Neural cell (in vitro differentiated cells): Measurements from ENCODE around the gene SLC7A14. TPM values are rescaled to one million over a fixed set of nuclear protein-coding genes. Genes with fewer than 3 reads are reported as not detected.

Source experiments
- H2AFZ ChIP-seq: fragments of 200-600, 300-800 bp; sonication (generic), shearing (Covaris generic); 2 replicates; pipeline ENCODE4 v1.6.0; 2014; ENCODE audit warnings: low read depth, mild to moderate bottlenecking, antibody characterized with exemption, low read length, moderate library complexity
- H3F3A ChIP-seq: fragments of 200-600 bp; shearing (Covaris generic); 2 replicates; pipeline ENCODE4 v1.6.1; 2016; ENCODE audit warnings: mild to moderate bottlenecking, moderate library complexity, mixed read lengths, antibody characterized with exemption, low read length; ENCODE audit not compliant: insufficient read depth, poor library complexity, severe bottlenecking
- H3K27ac ChIP-seq: fragments of 200-600, 300-800 bp; sonication (generic), shearing (Covaris generic); 2 replicates; pipeline ENCODE4 v1.5.1; 2014; ENCODE audit warnings: mild to moderate bottlenecking, low read length, moderate library complexity
- H3K27me3 ChIP-seq: fragments of 300-800, 200-600 bp; sonication (generic), shearing (Covaris generic); 2 replicates; pipeline ENCODE4 v1.6.0; 2014; ENCODE audit warnings: mild to moderate bottlenecking, low read depth, low read length, moderate library complexity; ENCODE audit not compliant: insufficient read depth
- H3K36me3 ChIP-seq: fragments of 300-800, 200-600 bp; sonication (generic), shearing (Covaris generic); 2 replicates; pipeline ENCODE4 v1.5.1; 2014; ENCODE audit warnings: mild to moderate bottlenecking, antibody characterized with exemption, low read length, moderate library complexity; ENCODE audit not compliant: insufficient read depth
- H3K4me2 ChIP-seq: fragments of 300-800, 200-600 bp; sonication (generic), shearing (Covaris generic); 2 replicates; pipeline ENCODE4 v1.6.0; 2014; ENCODE audit warnings: mild to moderate bottlenecking, low read length
- H3K4me3 ChIP-seq: fragments of 300-800, 200-600 bp; sonication (generic), shearing (Covaris generic); 2 replicates; pipeline ENCODE4 v1.5.1; 2014; ENCODE audit warnings: mild to moderate bottlenecking, low read length, moderate library complexity
- H3K79me2 ChIP-seq: fragments of 200-600 bp; shearing (Covaris generic); replicated peaks from 2 replicates; pipeline ENCODE4 v1.6.0; 2014; ENCODE audit warnings: mild to moderate bottlenecking, low read length, moderate library complexity; ENCODE audit not compliant: insufficient read depth
- H3K9ac ChIP-seq: fragments of 300-800, 200-600 bp; sonication (generic), shearing (Covaris generic); 2 replicates; pipeline ENCODE4 v1.6.1; 2016; ENCODE audit warnings: mild to moderate bottlenecking, low read length, mixed read lengths
- H3K9me2 ChIP-seq: fragments of 200-600 bp; shearing (Covaris generic); 2 replicates; pipeline ENCODE4 v1.6.1; 2016; ENCODE audit warnings: mild to moderate bottlenecking, low read length, mixed read lengths; ENCODE audit not compliant: insufficient read depth
- H3K9me3 ChIP-seq: fragments of 200-600, 300-800 bp; sonication (generic), shearing (Covaris generic); 2 replicates; pipeline ENCODE4 v1.6.1; 2016; ENCODE audit warnings: mild to moderate bottlenecking, mixed run types, low read length, moderate library complexity, mixed read lengths
- H4K20me1 ChIP-seq: fragments of 200-600 bp; shearing (Covaris generic); 2 replicates; pipeline ENCODE4 v1.6.1; 2016; ENCODE audit warnings: mild to moderate bottlenecking, mixed run types; ENCODE audit not compliant: insufficient read depth
- CTCF ChIP-seq: fragments of 450-650 bp; IDR thresholded peaks from 2 replicates; pipeline ENCODE4 v1.5.1; 2014; ENCODE audit warnings: antibody characterized with exemption, mild to moderate bottlenecking, moderate library complexity; ENCODE audit not compliant: poor library complexity, severe bottlenecking
- EP300 ChIP-seq: fragments of 450-650 bp; conservative IDR thresholded peaks from 2 replicates; pipeline ENCODE4 v1.6.1; 2014; ENCODE audit warnings: antibody characterized with exemption, mild to moderate bottlenecking, moderate library complexity; ENCODE audit not compliant: poor library complexity, severe bottlenecking
- EZH2 ChIP-seq: fragments of 200-600, 300-800 bp; shearing (Covaris generic), sonication (generic); IDR thresholded peaks from 2 replicates; pipeline ENCODE4 v1.6.1; 2014; ENCODE audit warnings: antibody characterized with exemption, low read length, borderline replicate concordance, mild to moderate bottlenecking; ENCODE audit not compliant: insufficient read depth, poor library complexity, severe bottlenecking
- MXI1 ChIP-seq: fragments of 450-650 bp; conservative IDR thresholded peaks from 2 replicates; pipeline ENCODE4 v1.6.1; 2014; ENCODE audit warnings: antibody characterized with exemption, mild to moderate bottlenecking; ENCODE audit not compliant: poor library complexity, severe bottlenecking
- POLR2AphosphoS5 ChIP-seq: IDR thresholded peaks from 2 replicates; pipeline ENCODE4 v1.6.1; 2012
- RAD21 ChIP-seq: fragments of 450-650 bp; conservative IDR thresholded peaks from 2 replicates; pipeline ENCODE4 v1.6.1; 2014; ENCODE audit warnings: antibody characterized with exemption, mild to moderate bottlenecking, moderate library complexity
- REST ChIP-seq: IDR thresholded peaks from 2 replicates; pipeline ENCODE4 v1.6.1; 2012; ENCODE audit warnings: borderline replicate concordance
- SMC3 ChIP-seq: fragments of 450-650 bp; conservative IDR thresholded peaks from 2 replicates; pipeline ENCODE4 v1.6.1; 2014; ENCODE audit warnings: antibody characterized with exemption, mild to moderate bottlenecking, moderate library complexity; ENCODE audit not compliant: poor library complexity
- TAF1 ChIP-seq: IDR thresholded peaks from 2 replicates; pipeline ENCODE4 v1.6.1; 2012; ENCODE audit warnings: low read depth
- polyA plus RNA-seq: library from polyadenylated mRNA; depleted of rRNA; stranded (reverse); fragments of >200 nt; gene quantifications from 2 replicates; pipeline ENCODE4 v1.2.3, GENCODE V29; 2014

Gene SLC7A14
- polyA plus RNA-seq, 1 donor from 2014 or later = 5.1 TPM

- no peaks in the 10 kb centered on the region for H3F3A ChIP-seq
- H3K9me2 ChIP-seq = no peaks in the 10 kb centered on the region
- H3K4me3 ChIP-seq = no peak overlapping the region
- no peak for TF ChIP-seq SMC3
- no peak for TF ChIP-seq EP300
- TF ChIP-seq REST = no peak
- no peak for TF ChIP-seq TAF1
- TF ChIP-seq EZH2 = no peak
- TF ChIP-seq RAD21 = no peak
- no peak overlapping the region for H3K4me2 ChIP-seq
- H3K36me3 ChIP-seq = no peaks in the 10 kb centered on the region
- H3K27ac ChIP-seq = no peak overlapping the region
- no peaks in the 10 kb centered on the region for H3K9me3 ChIP-seq
- no peaks in the 10 kb centered on the region for H4K20me1 ChIP-seq
- no peak overlapping the region for H3K9ac ChIP-seq
- no peaks in the 10 kb centered on the region for H3K79me2 ChIP-seq
- no peaks in the 10 kb centered on the region for H3K27me3 ChIP-seq
- no peak overlapping the region for H2AFZ ChIP-seq
These were observed 24.5 kb upstream of the SLC7A14 start for GRCh38 chr3:170610321-170610884.

GRCh38 chr3:170608475-170608874 lies 22.6 kb upstream of the SLC7A14 start:
- H3K9ac ChIP-seq = no peak overlapping the region
- H3K9me3 ChIP-seq = no peaks in the 10 kb centered on the region
- no peaks in the 10 kb centered on the region for H4K20me1 ChIP-seq
- no peak overlapping the region for H2AFZ ChIP-seq
- H3K36me3 ChIP-seq = no peaks in the 10 kb centered on the region
- no peaks in the 10 kb centered on the region for H3K27me3 ChIP-seq
- no peak overlapping the region for H3K27ac ChIP-seq
- no peaks in the 10 kb centered on the region for H3F3A ChIP-seq
- H3K4me3 ChIP-seq = no peak overlapping the region
- H3K79me2 ChIP-seq = no peaks in the 10 kb centered on the region
- H3K9me2 ChIP-seq = no peaks in the 10 kb centered on the region
- no peak overlapping the region for H3K4me2 ChIP-seq
- TF ChIP-seq POLR2AphosphoS5 (no peak), TAF1 (no peak), RAD21 (no peak), EP300 (no peak), EZH2 (no peak), SMC3 (no peak), MXI1 (no peak), REST (no peak), CTCF (no peak)
